GM19468 (cell line): ENCODE data around the gene MPHOSPH8.
"Not testable (repeated sequence)": the region's sequence is repeated elsewhere in the genome, so short reads cannot be mapped to it uniquely, and the experiment has no call there.

ENCODE experiments used
- ATAC-seq: cut with Tn5 transposase; IDR thresholded peaks from one replicate; pipeline ENCODE4 v1.9.1; 2021; ENCODE audit warnings: mild to moderate bottlenecking, moderate library complexity, moderate number of reproducible peaks; ENCODE audit not compliant: unreplicated experiment; ENCODE audit errors: extremely low read depth

Gene MPHOSPH8

DNA sequence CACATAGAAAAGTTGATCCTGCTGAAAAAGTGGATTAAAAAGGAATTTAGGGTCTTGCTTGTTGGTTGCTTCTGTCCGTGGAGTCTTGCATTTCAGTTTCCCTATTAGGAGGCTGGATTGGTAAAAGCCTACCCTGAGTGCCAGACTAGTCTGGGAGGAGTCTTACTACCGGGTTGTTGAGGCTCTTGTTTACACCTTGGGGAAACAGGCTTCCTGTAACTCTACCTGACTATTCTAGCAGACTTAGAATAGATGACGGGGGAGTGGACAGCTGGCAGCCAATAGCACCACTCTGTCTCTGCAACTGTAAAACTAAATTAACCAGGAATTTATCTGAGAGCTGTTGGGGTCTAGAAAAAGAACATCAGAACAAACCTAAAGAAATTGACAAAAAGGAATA lies 11.3 kb upstream of the MPHOSPH8 start:
- no peak for ATAC-seq

GRCh38 chr13:19624265-19624664 lies 9.2 kb upstream of the MPHOSPH8 start:
- no peak for ATAC-seq

- ATAC-seq = no peak
Measured at GRCh38 chr13:19632915-19633478, 462 bp upstream of the MPHOSPH8 start.

DNA sequence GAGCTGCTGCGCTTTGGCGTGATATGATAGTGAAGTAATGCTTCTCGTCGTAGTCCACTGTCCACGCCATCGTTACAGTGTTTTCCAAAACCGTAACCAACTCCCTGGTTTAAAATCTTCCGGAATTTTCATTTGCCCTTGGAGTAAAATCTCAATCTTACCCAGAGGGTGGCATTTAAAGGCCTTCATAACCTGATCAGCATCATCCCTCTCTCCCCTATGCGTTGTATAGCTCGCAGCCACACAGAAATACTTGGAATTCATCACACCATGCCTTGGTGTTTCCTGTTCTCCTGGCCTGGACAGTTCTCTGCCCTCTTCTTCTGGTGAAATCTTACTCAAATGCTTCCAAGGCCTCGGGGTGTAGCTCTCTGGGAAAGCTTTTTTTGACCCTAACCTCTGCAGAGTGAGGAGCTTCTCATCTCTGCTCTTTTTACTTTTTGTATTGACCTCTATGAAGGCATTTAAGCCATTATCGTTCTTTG lies 839 bp downstream of the MPHOSPH8 start:
- ATAC-seq = no peak

- not testable (repeated sequence) for ATAC-seq
Measured at GRCh38 chr13:19635926-19636325, 2.5 kb downstream of the MPHOSPH8 start.

- no peak for ATAC-seq
Measured at GRCh38 chr13:19643652-19644051, 10.2 kb downstream of the MPHOSPH8 start.

- ATAC-seq = no peak
Measured at GRCh38 chr13:19645000-19645399, 11.5 kb downstream of the MPHOSPH8 start.

GRCh38 chr13:19646063-19646462 lies 12.6 kb downstream of the MPHOSPH8 start:
- ATAC-seq = no peak

GRCh38 chr13:19650742-19651141 lies 17.3 kb downstream of the MPHOSPH8 start:
- ATAC-seq = no peak

DNA sequence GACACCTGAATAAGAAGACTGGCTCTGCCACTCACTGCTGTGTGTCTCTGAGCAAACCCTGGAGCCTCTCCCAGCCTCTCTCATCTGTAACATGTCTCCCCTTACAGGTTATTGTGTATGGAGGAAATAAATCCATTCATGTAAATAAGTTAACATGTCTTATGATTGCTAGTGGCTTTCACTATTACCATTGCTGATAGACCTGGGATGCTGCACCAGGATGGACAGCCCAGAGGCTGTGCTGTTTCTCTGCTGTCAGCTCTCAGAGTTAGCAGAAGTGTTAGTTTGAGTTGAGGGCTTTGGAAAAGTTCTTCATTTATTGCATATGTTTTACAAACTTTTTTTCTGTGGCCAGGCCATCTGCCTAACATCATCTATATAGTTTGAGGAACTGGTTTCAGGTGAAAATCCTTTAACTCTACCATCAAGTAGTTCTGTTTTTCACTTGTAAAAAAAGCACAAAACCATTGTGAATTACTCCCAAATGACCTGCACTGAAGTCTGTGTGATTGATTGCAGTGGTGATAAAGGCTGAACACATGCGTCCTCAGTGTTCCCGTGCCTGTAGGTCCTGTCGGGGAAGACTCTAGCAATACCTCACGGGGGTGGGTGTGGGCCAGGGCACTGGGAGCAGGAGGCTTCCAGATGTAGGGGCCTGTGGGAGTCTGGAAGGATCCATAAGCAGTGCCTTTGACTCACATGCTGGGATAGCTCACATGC lies 24.6 kb downstream of the MPHOSPH8 start:
- no peak for ATAC-seq

GRCh38 chr13:19658831-19659230 lies 25.4 kb downstream of the MPHOSPH8 start:
- ATAC-seq = no peak

GRCh38 chr13:19661126-19661525 lies 27.7 kb downstream of the MPHOSPH8 start:
- no peak for ATAC-seq

DNA sequence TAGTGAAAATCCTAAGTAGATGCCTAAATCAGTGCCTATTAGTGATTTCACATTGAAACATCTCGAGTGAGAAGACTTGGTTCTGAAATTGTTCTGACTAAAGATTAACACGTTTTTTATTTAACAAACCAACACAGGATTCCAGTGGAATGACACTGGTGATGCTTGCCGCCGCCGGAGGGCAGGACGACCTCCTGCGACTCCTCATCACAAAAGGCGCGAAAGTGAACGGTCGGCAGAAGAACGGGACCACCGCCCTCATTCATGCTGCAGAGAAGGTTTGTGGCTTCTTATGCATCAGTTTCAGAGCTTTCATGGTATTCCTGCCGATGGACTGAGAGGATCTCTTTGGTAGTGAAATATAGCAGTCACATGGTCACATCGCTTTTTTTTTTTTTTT lies 28.1 kb downstream of the MPHOSPH8 start:
- no peak for ATAC-seq

- ATAC-seq = no peak
Measured at GRCh38 chr13:19663416-19663979, 30.0 kb downstream of the MPHOSPH8 start.

GRCh38 chr13:19664481-19665230 lies 31.2 kb downstream of the MPHOSPH8 start:
- ATAC-seq = no peak

DNA sequence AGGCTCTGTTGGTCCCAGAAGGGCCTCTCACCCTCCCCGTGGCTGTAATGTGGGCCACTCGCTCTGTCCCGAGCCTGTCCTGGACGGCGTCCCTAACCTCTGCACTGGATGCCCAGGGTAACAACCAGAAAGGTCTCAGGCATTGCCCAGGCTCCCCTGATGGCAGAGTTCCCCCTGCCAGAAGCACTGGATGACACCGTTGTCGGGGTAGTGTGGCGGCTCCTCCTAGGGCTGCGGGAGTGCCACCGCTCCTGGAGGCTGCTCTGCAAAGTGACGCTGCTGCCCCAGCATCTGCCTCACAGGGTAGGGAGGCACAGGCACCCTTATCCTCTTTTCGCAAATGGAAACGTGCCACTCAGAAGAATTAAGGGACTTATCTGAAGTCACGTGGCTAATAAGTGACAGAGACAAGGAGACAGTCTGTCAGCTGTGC lies 32.0 kb downstream of the MPHOSPH8 start:
- no peak for ATAC-seq

- ATAC-seq = no peak
Measured at GRCh38 chr13:19668778-19669177, 35.3 kb downstream of the MPHOSPH8 start.

DNA sequence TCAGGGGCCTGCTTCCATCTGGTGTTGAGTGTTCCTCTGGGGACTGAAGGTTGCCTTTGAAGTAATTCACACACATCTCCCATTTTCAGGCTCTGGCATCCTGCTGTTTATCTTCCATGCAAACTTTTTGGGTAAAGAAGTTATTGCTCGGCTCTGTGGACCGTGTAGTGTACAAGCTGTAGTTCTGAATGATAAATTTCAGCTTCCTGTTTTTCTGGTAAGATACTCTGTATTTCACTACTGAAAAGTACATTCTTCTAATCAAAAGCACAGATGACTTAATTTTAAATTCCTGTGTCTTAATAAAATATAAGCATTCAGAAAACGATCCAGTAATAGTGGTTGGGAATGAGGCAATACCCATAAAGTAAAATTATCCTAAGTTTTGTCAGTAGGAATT lies 36.7 kb downstream of the MPHOSPH8 start:
- ATAC-seq = no peak

GRCh38 chr13:19672990-19673389 lies 39.5 kb downstream of the MPHOSPH8 start:
- no peak for ATAC-seq

DNA sequence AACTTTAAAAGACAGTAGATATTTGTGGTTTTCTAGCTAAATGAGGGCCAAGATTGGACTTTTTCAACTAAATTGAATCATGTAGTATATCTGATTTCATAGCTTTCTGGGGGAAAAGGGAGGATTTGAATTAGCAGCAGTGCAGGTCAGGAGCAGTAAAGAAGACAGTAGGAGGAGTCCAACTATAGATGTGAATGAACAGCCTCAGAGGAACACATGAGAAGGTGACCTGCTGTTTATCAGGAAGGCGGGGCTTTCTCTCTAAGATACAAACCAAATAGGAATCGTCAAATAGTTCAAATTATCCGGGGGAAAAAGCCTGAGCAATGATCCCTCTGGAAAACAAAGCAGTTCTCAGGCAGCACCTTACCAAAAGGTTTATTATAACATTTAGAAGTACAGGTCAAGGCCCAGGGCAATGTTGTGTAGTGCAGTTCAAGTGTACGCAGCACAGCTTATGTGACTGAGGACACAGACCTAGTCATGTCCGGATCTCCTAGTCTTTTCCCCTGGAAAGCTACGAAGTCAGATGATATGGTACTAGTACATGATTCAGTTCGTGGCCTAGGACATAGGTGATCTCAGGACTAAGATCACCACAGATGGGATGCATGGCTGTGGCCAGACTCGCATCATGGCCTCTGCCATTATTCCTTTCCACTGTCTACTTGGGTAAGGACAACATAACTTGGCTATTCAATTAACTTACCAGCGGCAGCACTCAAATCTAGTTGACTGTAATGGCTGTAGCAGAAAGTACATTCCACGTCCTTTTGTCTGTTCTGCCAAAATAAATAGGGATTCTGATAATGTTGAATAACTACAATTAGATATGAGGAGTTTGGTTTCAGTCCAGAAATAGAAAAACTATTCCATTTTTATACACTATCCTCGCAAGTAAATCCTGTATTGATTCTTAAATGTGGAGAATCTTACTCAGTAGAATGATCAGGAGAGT lies 40.3 kb downstream of the MPHOSPH8 start:
- no peak for ATAC-seq
